ENCODE measurements around the gene PCYT2. TPM values are rescaled to one million over a fixed set of nuclear protein-coding genes. Genes with fewer than 3 reads are reported as not detected.

PCYT2 gene
- total RNA-seq, result 52.3 and 57.1 TPM in 2 replicates
- polyA plus RNA-seq, result 52.0 and 54.6 TPM in 2 replicates
- 46.0 and 49.9 TPM in 2 replicates for polyA plus RNA-seq (2011; cell fraction: cytosol; rRNA removed)
- polyA plus RNA-seq (2011; cell fraction: nucleus; rRNA removed), result 75.1 and 77.2 TPM in 2 replicates
- polyA plus RNA-seq (2012), result 25.4 and 27.0 TPM in 2 replicates
- polyA minus RNA-seq, result 34.8 and 35.2 TPM in 2 replicates
- polyA minus RNA-seq (2011; cell fraction: cytosol; rRNA and poly(A)+ RNA removed), result 16.9 TPM
- 11.0 and 18.7 TPM in 2 replicates for polyA minus RNA-seq (2011; cell fraction: nucleus; rRNA and poly(A)+ RNA removed)
- Bru-seq, nascent RNA, result percentile 42 among the genes with signal in this experiment
- percentile 65 among the genes with signal in this experiment for BruChase-seq, experiment 1, labeled RNA remaining after a 6-hour chase
- percentile 54 among the genes with signal in this experiment for BruChase-seq, experiment 2, labeled RNA remaining after a 2-hour chase
- long read RNA-seq, full-length matches to known transcripts, result 124 of 164 reads
- long read RNA-seq, partial matches to known transcripts, result 5 of 164 reads
- long read RNA-seq, other reads (novel, unspliced or antisense), result 35 of 164 reads

- H3K4me3 ChIP-seq (replicated peaks in 1 of 3; ENCODE audit: insufficient read depth in 1 of 3, low read depth in 1 of 3, low read length in 3 of 3), result peak within 1 kb of the TSS; percentile 56 to 72 (median 67)
- H3K9ac ChIP-seq (replicated peaks; ENCODE audit: extremely low read depth, insufficient read depth, low read length), result peak within 1 kb of the TSS; percentile 32
- ChIA-PET POLR2A (no interaction called here), CTCF (interaction anchor here (0.8 to 1.0 kb wide), 2 partner anchors 12 to 16 kb away, joined by 5 to 6 read pairs; partner anchors contain the start of gene MAFG)
- DNase-seq (ENCODE audit: low read depth, low spot score) (peak; percentile 71), FAIRE-seq (peak; percentile 82)
- no peaks in the 10 kb centered on the region for H3K27me3 ChIP-seq (ENCODE audit: control insufficient read depth in 2 of 2, insufficient read depth in 2 of 2, low read length in 2 of 2)
- H3K27ac ChIP-seq (ENCODE audit: insufficient read depth, low read depth, low read length), result no peak within 1 kb of the TSS
- dilution Hi-C loops (cut with MboI; ENCODE audit: extremely low pct_ligation_motif_present, low sequenced_read_pairs) (no loop called here), intact Hi-C loops (cut with micrococcal nuclease) (loop anchor here (1.0 to 2.0 kb wide), 3 partner anchors 16 to 41 kb away; partner anchors contain the start of genes ALYREF, ANAPC11, ARHGDIA and MAFG)
- no peaks in the 10 kb centered on the region for H3K79me2 ChIP-seq (ENCODE audit: control insufficient read depth, insufficient read depth, low read length)
- peaks cover 7 to 24% of the 10 kb centered on the region in 2 experiments for H3K36me3 ChIP-seq (ENCODE audit: control insufficient read depth in 2 of 2, extremely low read depth in 1 of 2, insufficient read depth in 2 of 2, low read length in 2 of 2)
- H3K4me2 ChIP-seq (ENCODE audit: insufficient read depth, low read length), result peak within 1 kb of the TSS; percentile 79
- no peaks in the 10 kb centered on the region for H3K9me1 ChIP-seq (replicated peaks; ENCODE audit: control insufficient read depth, extremely low read depth, insufficient read depth, low read length)
- H3K9me3 ChIP-seq (replicated peaks; ENCODE audit: control insufficient read depth, insufficient read depth, low read length), result no peaks in the 10 kb centered on the region
- H4K20me1 ChIP-seq (replicated peaks; ENCODE audit: control insufficient read depth, extremely low read depth, insufficient read depth, low read length), result no peaks in the 10 kb centered on the region
- BruUV-seq (replicated peaks), result no TSS peak
- peak within 1 kb of the TSS; percentile 9 for H2AFZ ChIP-seq (ENCODE audit: low read depth, low read length)
- TF ChIP-seq POLR2AphosphoS5 (IDR thresholded peaks at IDR 0.05; ENCODE audit: insufficient read depth, low read depth, low read length) (peak; percentile 64), POLR2A (IDR thresholded peaks at IDR 0.05; ENCODE audit: low read depth, low read length) (peak; percentile 37)
- TF ChIP-seq, protein P1, sequence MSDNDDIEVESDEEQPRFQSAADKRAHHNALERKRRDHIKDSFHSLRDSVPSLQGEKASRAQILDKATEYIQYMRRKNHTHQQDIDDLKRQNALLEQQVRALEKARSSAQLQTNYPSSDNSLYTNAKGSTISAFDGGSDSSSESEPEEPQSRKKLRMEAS (IDR thresholded peaks at IDR 0.05; ENCODE audit: insufficient read depth, insufficient read length), result no peak
- H3K4me1 ChIP-seq (ENCODE audit: control insufficient read depth, extremely low read depth, insufficient read depth, low read length), result peaks cover 6% of the 10 kb centered on the region
Measured at GRCh38 chr17:81911277-81911961, at the start of gene PCYT2. PCYT2 (minus strand) TSS chr17:81911399; CDS start chr17:81911355, 44 bp downstream.

All from endothelial cell of umbilical vein (primary cell).